ENCODE results near the gene ITIH5.

ITIH5 gene

DNA sequence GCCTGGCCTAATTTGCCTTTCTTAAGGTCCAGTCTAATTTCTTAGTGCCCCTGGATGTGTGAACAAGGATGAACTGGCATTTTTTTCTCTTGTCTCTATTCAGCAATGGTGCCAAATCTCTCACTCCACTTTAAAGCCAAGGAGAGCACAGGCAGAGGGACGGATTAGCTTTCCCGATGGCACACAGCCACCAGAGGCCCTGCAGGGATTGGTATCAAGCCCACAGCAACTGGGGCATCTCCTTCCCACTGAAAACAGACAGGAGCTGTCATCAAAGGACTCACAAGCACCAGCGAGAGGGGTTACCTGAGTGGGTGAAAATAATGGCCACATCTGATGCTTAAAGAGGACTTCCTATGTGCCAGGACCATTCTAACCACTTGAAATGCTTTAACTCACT is 83.1 kb downstream of the ITIH5 start:
- no peak for DNase-seq (ENCODE audit: low spot score)

DNA sequence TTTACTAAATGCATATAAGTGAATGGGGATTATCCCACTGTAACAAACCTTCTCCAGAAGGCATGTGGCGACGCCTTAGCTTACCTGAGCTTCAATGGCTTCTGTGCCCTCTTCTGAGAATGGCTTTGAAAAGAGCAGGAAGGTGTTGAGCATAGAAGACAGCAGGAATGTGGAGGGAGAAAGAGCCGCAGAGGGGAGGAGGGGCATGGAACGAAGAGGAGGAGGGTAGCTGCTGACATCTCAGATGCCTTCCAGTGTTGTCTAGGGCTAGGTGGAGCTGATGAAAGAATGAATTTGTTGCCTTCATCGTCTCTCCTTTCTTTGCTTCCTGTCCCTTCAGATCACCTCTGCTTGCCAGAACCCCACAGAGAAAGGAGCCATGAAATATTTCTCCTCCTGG is 86.2 kb downstream of the ITIH5 start:
- DNase-seq (ENCODE audit: low spot score): no peak

DNA sequence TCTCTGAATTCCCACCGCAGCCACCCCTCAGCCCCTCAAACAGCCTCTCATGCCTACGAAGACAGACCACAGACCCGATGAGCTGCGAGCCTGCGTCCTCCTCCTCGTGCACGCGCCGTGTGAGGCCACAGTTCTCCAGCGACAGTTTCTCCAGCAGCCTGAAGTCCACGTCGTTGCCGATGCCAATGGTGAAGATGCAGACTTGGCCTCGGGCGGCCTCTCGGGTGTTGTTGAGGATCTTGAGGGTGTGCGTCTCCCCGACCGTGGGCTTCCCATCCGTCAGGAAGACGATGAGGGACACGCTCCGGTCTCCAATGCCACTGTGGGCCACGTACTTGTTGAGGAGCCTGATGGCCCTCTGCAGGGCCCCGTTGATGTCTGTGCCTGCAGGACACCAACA is 87.1 kb downstream of the ITIH5 start:
- no peak for DNase-seq (ENCODE audit: low spot score)

DNA sequence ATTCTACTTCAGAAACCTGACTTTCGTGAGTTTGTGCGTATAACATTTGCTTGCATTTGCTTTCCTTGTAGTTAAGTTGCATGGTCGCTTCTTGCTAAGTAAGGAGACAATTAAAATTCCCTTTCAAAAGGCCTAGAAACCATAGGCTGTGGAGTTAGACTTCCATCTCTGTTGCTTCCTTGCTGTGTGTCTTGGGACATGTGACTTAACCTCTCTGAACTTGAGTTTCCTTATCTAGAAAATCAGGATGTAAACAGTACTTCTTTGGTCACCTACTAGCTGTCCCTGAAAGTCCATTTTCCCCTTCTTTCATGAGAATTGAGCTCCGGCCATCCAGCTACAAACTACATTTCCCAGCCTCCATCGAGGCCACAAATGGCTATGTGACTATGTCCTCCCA is 89.2 kb downstream of the ITIH5 start:
- no peak for DNase-seq (ENCODE audit: low spot score)

DNA sequence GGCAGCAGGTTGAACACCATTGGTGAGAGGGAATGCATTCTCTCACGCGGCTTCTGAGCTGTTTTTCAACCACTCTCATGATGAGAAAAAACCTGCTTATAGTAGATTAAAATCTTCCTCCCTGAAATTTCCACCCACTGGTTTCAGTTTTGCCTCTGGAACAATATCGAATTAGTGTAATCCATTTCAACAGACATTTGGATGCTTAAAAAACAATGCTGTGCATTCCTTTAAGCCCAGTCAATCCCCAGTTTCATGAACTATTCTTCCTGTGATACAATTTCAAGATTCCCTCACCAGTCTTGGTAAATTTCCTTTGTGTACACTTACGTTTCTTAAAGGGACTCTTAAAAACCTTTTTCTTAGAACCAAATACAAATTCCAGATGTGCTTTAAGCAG is 89.6 kb downstream of the ITIH5 start:
- DNase-seq (ENCODE audit: low spot score): no peak

DNA sequence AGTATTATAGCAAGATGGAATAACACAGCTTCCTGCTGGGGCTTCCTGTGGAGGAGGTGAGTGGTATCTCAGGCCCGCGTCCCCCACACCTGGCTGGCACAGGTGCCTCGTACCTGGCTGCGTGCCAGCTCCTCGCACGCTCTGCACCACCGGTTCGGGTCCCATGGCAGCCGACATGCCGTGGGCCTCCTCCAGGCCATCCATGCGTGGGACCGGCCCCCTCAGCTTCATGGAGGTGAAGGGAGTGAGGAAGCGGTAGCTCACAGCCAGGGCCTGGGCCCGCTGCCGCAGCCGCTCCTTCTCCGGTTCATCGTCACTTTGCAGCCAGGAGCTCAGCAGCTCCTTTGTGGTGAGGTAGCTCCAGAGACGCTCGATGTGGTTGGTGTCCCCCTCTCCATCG is 90.4 kb downstream of the ITIH5 start:
- no peak for DNase-seq (ENCODE audit: low spot score)

DNA sequence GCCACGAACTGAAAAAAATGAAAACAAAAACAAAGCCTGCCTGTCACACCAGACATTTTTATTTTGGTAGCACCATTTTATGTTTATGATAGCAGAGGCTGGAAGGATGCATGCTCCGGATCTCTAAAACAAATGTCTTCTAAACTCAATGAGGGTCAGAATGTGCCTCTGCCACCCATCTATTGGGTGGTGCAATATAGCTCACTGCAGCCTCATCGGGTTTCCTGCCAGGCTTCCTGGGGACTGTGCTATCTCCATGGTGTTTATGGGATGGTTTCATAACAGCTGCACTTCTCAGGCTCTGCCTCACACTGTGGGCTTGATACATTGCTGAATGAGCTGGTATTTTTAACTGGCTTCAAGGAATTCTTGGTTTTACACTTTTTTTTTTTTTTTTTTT is 94.4 kb downstream of the ITIH5 start:
- no peak for DNase-seq (ENCODE audit: low spot score)

DNA sequence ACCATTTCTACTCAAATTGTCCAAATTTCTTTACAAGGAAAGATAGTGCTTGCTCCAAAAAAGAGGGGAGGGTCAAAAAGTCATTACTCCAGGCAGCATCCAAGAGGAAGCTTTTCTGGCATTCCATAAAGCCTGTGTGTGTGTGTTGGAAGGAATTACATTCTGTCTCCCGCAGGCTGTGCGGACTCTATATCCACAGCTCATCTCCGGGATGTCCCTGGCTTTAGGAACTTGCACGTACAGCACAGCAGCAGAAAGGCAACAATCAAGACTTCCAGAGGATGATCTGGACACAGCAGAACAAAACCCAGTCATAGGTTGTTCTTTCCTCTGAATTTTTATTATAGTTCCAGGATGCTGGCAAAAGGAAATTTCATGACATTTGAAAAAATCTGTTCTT is 94.8 kb downstream of the ITIH5 start:
- DNase-seq (ENCODE audit: low spot score): no peak

DNA sequence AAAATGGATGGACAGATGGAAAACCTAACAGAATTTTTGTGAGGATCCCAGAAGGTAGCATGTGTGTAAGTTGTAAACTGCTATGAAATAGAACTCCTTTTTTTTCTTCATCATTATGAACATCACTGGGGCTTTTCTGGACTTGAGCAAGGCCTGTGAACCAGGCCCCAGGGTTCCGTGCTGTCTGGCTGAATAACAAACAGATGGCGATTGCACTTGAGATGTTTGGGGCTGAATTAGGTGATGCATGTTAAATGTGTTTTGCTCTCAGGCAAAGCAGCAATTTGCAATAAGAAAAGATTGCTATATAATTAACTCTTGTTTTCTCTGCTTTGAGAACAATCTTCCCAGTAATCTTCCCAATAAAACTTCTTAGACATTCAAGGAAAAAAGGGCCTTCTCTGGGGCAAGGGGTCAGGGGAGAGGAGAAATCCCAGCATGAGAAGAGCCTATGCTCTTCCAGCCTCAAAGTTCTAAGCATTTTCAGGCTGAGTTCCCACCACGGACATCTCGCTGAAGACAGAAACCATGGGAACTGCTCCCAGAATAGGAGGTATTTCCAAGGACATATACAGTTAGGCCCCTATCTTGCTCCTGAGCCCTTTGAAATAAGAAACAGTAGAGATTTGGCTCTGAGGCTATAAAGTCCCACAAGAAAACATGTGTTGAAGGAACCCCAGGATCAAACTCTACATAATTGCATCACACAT is 98.7 kb downstream of the ITIH5 start:
- no peak for DNase-seq (ENCODE audit: low spot score)

DNA sequence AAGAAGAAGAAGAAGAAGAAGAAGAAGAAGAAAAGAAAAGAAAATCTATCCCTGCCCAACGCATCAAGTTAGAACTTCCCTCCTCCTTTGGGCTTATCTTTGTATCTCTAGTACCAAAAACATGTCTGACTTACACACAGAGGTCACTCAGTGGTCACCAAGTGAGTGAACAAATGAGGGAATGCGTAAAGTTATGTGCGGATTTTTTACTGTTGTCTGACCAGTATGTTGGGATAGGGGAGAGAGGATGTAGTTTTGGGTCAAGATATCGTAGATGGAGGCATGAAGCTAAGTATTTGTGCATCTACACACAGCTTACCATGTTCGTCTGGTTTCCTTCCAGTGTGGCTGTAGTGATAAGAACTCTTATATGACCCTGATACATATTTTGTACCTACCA is 99.9 kb downstream of the ITIH5 start:
- no peak for DNase-seq (ENCODE audit: low spot score)

DNA sequence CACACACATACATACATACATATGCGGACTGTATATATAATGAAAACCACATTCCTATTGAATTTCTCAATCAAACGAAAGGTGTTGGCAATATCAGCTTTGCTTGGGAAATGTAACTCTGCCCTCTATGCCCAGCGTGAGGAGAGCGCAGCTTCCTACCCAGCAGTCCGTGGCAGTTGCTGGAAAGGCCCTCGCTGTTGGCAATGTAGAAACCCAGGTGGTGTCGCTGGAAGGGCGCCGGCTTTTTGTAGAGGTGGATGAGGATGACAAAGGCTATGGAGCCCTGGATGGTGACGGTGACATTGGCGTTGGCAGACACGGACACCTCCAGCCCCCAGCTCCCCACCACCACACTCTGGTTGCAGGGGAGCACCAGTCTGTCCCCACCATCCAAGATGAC is 100.9 kb downstream of the ITIH5 start:
- no peak for DNase-seq (ENCODE audit: low spot score)

DNA sequence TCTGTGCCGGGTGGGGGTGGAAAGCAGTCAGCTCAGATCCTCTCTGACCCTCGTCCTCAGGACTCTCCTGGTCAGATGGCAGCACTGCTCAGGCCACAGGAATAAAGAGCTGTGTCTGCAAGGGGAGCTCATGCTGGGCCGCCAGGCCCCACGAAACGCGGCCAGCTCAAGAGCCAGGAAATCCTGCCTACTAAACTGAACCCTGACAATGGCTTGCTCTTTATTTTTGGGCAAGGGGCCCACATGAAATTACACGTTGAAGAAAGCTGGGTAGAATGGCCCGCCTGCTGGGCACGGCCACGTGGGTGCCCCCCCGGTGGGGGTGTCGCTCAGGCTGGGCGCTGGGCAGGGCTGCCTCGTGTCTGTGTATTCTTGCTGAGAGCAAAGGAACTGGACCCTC is 103.0 kb downstream of the ITIH5 start:
- DNase-seq (ENCODE audit: low spot score): no peak

DNA sequence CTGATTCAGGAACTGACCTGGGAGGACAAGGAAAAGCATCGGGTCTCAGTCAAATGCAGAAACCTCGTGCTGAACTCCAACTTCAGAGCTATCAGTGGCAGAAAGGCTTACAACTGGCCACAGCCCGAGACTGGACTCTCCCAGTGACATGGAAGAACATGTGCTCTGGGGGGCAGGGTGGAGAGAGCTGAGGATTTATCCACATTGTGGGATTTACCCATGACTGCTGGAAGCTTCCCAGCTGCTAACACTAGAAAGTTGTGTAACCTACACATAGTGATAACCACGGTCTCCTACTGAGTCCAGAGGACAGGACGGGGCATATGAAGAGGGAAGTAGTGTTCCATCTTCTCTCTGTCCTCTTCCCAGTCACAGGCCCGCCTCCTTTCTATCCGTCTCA is 103.4 kb downstream of the ITIH5 start:
- DNase-seq (ENCODE audit: low spot score): no peak

DNA sequence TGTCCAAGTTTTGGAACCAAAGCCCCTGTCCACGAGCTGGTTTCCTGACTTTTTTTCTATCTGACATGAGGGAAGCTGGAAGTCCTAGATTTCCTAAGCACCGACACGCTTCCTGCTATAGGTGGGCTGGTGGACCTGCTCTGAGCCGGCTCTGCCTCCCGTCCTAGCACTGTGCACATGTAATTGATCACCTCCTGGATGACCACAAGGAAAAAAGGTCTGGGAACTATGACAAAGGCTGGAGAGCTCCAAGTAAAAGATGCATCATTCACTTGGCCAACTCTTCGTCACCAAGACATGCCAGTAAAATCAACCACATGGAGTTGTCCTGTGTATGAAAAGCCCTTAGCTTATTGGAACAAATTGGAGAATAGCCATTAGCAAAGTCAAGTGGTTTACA is 104.8 kb downstream of the ITIH5 start:
- no peak for DNase-seq (ENCODE audit: low spot score)

DNA sequence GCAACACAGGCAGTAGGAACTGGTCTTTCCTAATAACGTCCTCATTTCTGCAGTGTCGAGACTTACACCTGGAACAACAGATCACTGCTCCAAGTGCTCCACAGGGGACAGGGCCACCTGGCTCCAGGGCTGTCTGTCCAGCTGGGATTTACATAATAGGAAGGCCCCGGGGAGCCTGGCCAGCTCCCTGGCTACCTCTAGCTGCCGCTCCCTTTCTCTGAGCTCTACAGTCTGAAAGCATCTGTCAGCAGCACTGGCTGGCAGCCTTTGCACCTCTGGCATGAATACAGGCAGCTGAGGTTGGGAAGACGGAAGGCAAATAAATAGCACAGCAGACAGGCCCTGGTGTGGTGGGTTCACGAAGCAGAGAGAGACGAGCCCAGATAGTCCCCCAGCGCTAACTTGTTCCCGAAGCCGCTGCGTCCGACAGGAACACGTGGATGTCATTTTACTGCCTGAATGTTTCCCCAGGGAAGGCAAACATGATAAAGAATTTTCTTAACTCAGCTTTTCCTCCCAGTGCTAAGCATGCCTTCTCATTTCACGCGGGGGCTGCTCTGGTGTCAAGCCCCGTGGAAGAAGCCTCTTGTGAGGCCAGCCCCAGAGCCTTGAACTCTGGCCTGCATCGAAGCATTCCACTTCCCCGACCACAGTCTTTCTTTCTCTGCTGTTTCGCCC is 105.4 kb downstream of the ITIH5 start:
- DNase-seq (ENCODE audit: low spot score): no peak

DNA sequence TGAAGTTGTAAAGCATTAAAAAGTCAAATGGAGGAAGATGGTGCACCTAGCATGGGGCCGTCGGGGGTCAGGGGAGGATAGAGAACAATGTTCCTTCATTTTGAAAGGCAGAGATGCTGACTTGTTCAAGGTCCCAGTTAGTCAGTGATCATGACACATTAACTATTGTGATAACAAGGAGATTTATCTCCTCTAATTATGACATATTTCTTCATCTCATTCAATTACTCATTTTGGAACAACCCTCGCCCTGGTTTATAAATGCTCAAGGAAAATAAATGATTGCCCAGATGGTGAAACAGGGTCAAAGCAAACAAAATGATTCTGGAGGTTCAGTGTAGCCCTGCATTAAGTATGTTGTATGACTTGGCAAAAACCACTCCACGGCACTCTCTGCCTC is 106.2 kb downstream of the ITIH5 start:
- no peak for DNase-seq (ENCODE audit: low spot score)

DNA sequence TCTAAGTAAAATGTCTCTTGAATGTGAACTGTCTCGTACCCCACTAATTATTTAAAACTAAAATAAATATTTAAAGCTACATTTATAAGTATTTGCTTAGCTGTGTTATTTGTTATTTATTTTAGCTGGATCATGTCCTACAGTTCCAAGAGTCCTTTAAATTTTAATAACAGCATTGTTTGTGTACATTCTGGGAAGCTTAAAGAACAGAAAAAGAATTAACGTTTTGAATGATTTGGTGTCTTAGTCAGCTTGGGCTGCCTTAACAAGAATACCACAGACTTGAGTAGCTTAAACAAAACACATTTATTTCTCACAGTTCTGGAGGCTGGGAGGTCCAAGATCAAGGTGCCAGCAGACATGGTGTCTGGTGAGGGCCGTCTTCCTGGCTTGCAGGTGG is 107.4 kb downstream of the ITIH5 start:
- no peak for DNase-seq (ENCODE audit: low spot score)

DNA sequence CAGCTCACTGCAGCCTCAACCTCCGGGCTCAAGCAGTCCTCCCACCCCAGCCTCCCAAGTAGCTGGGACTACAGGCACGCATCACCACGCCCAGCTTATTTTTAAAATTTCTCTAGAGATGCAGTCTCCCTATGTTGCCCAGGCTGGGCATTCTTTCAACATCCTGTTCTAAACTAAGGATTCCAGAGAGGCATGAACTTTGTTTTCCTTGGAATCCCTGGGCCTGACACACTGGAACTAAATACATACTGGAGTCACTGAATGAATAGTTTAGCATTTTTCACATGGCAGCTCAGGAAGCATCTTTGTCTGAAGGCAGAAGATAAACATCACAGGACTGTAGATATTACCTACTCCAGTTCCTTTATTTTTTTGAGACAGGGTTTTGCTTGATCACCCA is 108.7 kb downstream of the ITIH5 start:
- DNase-seq (ENCODE audit: low spot score): no peak

DNA sequence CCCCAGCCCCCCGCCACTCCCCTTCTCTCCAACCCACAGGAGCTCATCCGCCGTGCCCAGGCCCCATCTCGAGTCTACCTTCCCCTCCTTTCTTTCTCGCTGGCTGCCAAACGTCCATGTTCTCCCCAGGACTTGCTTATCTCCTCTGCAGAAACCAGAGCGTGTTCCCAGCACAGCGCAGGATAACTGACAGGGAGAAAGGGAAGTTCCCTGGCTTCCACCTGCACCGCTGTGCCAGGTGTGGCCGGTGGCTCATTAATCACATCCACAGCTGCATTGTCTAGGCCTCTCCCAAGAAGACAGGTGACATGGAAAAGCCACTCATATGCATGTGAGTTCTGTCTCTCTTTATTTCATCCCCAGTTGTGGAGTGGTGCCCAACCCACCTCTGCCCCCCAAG is 113.2 kb downstream of the ITIH5 start:
- DNase-seq (ENCODE audit: low spot score): no peak

DNA sequence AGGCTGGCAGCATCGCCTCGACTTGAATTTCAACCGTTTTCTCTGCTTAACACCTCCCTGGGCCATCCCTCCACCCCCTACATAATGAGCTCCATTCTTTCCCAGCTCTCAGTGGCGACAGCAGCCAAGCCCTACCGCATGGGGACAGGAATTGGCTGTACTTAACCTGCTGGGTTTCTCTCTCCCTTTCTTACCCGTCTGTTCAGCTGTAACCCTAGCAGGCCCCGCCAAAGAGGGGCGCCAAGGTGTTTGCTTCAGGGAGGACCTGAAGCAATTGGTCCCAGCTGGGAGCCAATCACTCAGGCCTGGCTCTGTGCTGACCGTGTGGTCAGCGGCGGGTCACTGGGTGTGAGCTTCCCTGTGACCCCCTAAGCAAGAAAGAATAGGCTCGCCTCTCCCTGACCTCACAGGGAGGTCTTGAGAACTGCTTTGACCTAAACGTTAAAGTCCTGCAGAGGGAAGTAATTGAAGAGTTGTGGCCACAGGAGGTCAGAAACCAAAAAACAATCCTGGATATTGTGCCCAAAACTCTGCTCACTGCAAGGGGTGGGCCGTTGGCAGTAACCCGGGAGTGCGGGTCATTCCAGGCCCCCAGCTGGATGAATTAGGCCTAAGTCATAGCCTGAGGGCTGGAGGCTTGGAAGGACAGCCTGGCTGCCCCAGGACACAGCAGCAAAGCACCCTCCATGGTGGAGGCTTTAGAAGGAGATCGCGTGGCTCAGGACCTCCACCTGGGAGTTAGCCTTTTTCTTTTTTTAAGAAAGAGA is 114.6 kb downstream of the ITIH5 start:
- no peak for DNase-seq (ENCODE audit: low spot score)

DNA sequence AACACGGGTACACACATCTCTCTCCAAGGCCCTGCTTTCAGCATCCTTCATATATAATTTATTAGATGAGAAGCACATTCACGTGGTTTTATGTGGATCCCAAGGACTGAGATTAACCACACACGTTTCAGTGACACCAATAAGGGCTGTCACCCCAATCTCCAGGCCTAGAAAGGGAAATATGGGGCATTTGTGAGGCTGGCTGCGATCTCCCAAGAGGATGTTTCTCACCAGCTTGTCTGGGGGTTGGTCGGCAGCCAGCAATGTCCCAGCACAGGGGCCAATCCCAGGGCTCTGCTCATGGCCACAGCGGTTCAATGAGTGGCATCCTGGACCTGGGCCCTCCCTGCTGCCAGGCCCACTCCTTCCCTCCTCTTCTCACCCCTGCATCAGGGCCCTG is 115.5 kb downstream of the ITIH5 start:
- no peak for DNase-seq (ENCODE audit: low spot score)

DNA sequence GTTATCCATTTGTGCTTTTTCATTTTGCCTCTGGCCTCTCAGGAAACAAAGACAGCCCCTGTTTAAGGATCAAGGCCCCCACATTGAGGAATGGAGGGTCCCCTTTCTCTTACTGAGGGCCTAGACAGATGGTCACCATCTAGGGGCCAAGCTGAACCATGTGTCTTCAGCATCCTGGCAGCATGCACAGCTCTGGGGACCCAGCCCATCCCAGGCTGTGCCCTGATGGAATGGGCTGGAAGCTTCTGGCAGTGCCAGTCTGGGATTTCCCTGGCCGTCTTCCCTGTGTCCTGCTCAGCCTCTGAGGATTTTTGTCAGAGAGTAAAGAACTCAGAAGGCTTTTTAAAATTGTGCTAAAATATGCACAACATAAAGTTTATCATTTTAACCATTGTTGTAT is 116.8 kb downstream of the ITIH5 start:
- DNase-seq (ENCODE audit: low spot score): no peak

DNA sequence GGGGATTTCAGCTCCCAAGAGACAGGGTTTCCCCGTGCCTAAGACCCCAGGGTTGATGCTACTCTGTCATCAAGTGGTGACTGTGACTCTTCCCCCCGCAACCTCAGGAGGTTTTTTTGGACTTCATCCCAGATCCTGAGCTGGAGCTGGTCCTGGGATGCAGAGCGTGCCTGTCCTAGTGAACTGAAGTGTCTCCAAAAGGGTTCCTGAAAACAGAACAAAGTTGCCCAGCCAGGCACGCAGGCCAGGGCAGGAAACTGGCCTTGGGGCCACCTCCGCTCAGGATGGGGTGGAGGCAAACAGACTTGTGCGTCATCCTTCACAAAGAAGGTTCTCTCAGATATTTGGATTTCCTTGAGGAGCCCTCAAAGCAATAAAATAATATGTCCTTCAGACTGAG is 118.9 kb downstream of the ITIH5 start:
- no peak for DNase-seq (ENCODE audit: low spot score)

Measured in CD4-positive, alpha-beta T cell treated with Interleukin-2 at 100 ng/mL for 4 hours (primary cell).